Astrocyte (in vitro differentiated cells and primary cell): Measurements from ENCODE around the gene CSF2.

Experiments
- CTCF ChIP-seq: IDR thresholded peaks from 2 replicates; pipeline ENCODE4 v1.5.1; 2011; ENCODE audit warnings: low read depth, mild to moderate bottlenecking, inconsistent platforms, low read length, moderate library complexity; ENCODE audit not compliant: insufficient read depth
- EZH2 ChIP-seq: IDR thresholded peaks from 2 replicates; pipeline ENCODE4 v1.6.1; 2012; ENCODE audit warnings: mild to moderate bottlenecking, low read length, inconsistent platforms; ENCODE audit not compliant: insufficient read depth

GRCh38 chr5:132030610-132031009, 43.0 kb upstream of the CSF2 start:
- TF ChIP-seq CTCF (no peak), EZH2 (no peak)
